Measurements from ENCODE around the gene HBB.
"Not testable (repeated sequence)": the region's sequence is repeated elsewhere in the genome, so short reads cannot be mapped to it uniquely, and the experiment has no call there.

Gene HBB

DNA sequence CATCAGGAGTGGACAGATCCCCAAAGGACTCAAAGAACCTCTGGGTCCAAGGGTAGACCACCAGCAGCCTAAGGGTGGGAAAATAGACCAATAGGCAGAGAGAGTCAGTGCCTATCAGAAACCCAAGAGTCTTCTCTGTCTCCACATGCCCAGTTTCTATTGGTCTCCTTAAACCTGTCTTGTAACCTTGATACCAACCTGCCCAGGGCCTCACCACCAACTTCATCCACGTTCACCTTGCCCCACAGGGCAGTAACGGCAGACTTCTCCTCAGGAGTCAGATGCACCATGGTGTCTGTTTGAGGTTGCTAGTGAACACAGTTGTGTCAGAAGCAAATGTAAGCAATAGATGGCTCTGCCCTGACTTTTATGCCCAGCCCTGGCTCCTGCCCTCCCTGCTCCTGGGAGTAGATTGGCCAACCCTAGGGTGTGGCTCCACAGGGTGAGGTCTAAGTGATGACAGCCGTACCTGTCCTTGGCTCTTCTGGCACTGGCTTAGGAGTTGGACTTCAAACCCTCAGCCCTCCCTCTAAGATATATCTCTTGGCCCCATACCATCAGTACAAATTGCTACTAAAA, at the start of gene HBB:
TSS of gene HBB (minus strand) at position 340 of the 579 bp plus-strand sequence. CDS start at position 290, 50 bp downstream.
- no peak for DNase-seq

DNA sequence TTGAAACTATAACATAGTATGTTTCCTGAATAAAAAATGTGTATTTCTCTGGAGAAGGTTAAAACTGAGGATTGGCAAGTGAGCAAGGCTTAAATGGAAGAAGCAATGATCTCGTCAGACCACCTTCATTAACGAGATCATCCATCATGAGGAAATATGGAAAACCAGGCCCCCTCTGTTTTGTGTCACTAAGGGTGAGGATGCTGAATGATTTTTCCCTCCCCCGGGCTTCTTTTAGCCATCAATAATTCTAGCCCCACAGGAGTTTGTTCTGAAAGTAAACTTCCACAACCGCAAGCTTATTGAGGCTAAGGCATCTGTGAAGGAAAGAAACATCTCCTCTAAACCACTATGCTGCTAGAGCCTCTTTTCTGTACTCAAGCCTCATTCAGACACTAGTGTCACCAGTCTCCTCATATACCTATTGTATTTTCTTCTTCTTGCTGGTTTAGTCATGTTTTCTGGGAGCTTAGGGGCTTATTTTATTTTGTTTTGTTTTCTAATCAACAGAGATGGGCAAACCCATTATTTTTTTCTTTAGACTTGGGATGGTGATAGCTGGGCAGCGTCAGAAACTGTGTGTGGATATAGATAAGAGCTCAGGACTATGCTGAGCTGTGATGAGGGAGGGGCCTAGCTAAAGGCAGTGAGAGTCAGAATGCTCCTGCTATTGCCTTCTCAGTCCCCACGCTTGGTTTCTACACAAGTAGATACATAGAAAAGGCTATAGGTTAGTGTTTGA, 48.7 kb upstream of the HBB start:
- no peak for DNase-seq

DNA sequence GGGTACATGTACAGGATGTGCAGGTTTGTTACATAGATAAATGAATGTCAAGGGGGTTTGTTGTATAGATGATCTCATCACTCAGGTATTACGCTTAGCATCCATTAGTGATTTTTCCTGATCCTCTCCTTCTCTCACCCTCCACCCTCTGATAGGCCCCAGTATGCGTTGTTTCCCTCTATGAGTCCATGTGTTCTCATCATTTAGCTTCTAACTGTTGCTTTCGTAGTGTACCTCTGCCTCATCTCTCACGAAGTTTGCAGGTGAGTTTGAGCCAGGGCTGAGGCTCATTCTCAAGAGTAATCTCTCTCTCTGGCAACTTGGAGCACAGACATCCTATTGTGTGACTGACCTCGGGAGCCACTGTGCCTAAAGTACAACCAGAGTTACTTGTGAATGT, 47.5 kb upstream of the HBB start:
- DNase-seq, result no peak

DNA sequence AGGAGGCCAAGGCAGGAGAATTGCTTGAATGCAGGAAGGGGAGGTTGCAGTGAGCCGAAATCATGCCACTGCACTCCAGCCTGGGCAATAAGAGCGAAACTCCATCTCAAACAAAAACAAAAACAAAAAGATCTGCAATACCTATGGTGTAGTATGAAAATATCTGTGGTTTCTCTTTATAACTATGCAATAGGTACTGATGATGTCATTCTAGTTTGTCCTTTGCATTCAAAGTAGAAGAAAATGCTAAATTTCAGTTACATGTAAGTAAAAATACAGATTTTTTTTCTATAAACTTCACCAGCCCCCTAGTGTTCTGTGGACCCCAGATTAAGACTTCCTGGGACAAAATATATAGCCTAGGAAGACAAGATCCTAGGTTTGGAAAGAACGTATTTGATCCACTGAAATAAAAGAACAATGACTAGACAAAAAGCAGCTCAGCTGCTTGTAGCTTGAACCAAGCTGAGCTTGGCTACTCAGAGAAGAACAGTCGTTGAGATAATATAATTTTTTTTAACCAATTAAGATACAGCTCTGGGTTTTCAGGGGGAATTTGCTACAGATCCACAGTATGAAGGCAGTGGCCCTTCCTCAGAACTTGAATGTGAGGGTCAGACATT, 45.6 kb upstream of the HBB start:
- no peak for DNase-seq

DNA sequence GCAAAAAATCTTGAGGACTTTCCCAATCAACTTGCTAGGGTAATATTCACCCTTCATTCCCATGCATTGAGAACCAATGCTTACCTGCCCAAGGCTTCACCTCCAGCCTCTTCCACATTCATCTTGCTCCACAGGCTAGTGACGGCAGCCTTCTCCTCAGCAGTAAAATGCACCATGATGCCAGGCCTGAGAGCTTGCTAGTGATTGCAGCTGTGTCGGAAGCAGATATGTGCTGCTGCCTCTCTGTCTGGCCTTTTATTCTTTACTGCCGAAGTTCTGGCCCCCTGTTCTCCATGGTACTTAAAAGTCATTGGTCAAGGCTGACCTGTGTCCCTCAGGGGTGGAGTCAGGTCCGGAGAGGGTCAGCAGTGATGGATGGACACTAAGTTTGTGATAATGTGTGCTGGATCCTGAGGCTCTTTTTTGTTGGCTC, 42.9 kb upstream of the HBB start, which contains the start of gene HBE1:
TSS of gene HBE1 (minus strand) at position 231 of the 433 bp plus-strand sequence. CDS start at position 176, 55 bp downstream.
- DNase-seq, result no peak

DNA sequence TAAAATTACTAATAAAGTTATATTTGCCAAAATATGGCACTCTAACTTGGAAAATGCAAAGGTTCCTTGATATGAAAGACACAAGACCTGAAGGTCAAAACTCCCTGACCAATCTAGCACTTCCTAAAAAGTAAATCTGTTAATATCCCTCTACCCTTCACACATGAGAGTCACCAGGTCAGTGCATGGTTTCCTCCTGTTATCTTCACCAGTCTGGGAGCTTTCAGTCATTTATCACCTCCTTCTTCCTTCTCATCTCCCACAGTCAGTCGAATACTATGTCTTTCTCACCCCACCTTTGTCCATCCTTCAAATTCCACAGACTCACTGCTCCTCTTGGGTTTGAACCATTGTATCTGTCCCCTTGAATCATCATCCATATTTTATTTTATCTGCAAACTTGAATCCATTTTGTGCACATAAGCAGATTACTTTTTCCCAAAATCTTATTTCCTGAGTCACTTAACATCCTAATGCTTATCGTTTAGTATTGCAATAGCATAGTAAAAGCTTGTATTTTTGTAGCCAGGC, 40.2 kb upstream of the HBB start:
- no peak for DNase-seq

DNA sequence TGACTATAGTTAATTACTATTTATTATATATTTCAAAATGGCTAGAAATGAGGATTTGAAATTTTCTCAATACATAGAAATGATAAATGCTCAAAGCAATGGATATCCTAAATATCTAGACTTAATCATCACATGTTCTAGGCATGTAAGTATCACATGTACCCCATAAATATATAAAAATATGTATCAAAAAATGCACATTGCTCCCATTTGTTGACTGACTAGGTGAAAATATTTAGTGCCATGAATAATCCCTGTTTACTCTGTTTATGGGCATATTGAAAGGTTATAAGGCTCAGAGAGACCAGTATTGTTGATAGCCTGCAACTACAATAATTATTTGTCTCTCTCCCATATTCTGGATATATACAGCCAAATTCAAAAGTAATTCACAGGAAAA, 39.7 kb upstream of the HBB start:
- no peak for DNase-seq

DNA sequence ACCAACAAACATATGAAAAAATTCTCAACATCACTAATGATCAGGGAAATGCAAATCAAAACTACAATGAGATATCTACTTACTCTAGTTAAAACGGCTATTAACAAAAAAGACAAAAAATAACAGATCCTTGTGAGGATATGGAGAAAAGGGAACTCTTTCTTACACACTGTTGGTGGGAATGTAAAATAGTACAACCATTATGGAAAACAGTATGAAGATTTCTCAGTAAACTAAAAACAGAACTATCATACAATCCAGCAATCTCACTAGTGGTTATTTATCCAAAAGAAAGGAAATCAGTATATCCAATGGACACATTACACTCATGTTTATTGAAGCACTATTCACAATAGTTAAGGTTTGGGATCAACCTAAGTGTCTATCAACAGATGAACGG, 39.0 kb upstream of the HBB start:
- no peak for DNase-seq

DNA sequence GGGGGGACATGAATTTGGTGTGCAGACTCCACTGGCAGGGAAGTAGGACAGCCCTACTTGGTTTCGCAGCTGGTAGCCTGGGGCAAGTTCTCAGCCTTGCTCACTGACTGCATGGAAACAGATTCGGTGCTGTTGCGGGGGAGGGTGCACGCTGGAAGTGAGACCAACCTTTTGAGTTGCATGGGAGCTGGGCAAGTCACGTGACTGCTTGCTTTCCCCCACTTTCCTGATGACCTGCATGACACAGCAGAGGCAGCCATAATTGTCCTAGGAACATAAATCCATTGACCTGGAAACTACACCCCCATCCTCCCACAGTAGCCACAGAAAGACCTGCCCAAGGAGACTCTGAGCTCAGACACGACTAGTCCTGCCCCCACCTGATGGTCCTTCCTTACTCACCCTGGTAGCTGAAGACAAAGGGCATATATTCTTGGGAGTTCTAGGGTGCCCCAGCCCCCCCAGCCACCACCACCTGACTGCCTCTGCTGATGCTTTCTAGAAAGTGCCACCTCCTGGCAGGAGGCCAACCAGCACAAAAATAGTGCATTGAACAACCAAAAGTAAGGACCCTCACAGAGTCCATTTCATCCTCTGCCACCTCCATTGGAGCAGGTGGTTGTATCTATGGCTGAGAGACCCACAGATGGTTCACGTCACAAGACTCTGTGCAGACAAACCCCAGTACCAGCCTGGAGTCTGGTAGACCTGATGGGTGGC, 31.8 kb upstream of the HBB start:
- no peak for DNase-seq

DNA sequence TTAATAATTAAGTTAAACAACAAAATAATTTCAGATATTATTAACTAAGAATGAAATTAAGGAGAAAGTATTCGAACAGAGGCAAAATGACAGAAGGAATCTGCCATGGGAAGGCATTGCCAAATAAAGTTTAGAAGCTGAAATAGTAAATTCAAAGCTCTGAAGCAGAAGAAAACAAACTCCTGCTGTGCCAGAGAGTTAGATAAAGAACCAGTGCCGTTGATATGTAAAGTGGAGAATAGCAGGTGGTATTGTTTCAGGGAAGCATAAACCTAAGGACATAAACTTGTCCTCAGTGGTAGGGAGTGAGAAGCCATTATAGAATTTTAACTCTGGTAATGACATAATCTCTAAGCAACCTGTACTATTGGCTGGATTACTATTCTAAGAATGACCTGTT, 30.4 kb upstream of the HBB start:
- DNase-seq, result no peak

DNA sequence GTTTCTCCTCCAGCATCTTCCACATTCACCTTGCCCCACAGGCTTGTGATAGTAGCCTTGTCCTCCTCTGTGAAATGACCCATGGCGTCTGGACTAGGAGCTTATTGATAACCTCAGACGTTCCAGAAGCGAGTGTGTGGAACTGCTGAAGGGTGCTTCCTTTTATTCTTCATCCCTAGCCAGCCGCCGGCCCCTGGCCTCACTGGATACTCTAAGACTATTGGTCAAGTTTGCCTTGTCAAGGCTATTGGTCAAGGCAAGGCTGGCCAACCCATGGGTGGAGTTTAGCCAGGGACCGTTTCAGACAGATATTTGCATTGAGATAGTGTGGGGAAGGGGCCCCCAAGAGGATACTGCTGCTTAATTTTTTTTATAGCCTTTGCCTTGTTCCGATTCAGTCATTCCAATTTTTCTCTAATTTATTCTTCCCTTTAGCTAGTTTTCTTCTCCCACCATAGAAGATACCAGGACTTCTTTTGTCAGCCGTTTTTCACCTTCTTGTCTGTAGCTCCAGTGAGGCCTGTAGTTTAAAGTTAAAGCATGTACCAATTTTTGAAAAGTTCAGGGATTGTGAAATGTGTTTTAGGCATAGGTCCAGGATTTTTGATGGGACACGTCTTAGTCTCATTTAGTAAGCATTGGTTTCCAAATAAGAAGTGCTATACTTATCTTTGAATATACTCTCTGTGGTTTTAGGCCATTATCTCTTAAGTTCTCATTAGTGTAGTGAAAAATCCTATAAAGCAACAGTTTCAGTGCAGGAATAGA, 28.0 kb upstream of the HBB start, which contains the start of gene HBG2:
TSS of gene HBG2 (minus strand) at position 136 of the 768 bp plus-strand sequence. CDS start at position 83, 53 bp downstream.
- DNase-seq, result not testable (repeated sequence)

DNA sequence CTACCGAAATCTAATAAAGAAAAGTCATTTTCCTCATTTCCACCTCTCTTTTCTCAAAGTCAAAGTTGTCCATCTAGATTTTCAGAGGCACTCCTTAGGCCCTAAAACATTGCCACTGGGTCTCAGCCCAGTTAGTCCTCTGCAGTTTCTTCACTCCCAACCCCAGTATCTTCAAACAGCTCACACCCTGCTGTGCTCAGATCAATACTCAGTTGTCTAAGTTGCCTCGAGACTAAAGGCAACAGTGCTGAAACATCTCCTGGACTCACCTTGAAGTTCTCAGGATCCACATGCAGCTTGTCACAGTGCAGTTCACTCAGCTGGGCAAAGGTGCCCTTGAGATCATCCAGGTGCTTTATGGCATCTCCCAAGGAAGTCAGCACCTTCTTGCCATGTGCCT, 27.2 kb upstream of the HBB start:
- DNase-seq, result not testable (repeated sequence)

DNA sequence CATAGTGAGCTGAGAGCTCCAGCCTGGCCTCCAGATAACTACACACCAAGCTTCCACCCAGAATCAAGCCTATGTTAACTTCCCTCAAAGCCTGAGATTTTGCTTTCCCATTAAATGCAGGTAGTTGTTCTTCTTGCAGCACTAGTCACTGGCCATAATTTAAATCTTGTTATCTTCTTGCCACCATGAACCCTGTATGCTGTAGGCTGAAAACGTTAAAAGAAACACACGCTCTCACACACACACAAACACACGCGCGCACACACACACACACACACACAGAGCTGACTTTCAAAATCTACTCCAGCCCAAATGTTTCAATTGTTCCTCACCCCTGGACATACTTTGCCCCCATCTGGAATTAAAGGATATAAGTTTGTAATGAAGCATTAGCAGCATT, 26.6 kb upstream of the HBB start:
- not testable (repeated sequence) for DNase-seq

DNA sequence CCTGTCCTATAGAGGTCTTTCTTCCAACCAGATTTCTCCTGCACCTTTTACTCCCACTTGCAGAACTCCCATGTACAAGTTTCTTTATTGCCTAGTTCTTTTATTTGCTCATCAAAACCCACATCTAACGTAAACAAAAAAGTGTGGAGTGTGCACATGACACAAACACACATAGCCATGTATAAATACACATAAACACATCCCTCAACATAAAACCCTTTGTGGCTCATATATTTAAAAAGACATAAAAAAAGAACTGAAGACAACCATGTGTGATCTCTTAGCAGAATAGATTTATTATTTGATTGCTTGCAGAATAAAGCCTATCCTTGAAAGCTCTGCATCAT, 26.0 kb upstream of the HBB start:
- DNase-seq, result no peak

DNA sequence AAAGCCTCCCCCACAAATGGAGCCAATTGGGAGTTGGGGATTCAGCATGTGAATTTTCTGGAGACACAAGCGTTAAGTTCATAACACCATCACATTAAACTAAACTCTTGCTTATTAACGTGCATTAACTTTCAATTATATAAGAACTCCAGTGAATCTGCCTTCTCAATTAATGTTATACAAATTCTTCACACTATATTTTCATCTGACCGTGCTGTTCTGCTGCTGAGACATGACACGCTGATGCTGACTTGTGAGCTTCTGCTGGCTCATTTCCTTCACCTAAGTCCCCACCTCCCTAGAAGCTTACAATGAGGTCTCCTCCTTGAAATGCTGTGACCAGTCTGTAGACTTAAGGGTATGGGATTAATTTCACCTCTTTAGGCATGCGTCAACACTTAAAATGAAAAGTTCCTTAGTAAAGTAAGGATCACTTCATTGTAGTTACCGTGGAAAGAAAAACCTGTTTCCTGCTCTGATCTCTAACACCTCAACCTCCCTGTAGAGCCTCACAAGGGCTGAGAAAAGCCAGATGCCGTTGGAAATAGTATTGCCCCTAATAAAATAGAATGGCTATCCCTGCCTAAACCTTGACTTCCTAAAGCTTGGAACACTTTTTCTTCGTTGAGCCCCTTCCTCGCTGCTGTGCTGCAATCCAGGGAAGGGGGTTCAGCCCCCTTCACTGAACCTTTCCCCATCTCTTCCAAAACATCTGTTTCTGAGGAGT, 25.5 kb upstream of the HBB start:
- no peak for DNase-seq

DNA sequence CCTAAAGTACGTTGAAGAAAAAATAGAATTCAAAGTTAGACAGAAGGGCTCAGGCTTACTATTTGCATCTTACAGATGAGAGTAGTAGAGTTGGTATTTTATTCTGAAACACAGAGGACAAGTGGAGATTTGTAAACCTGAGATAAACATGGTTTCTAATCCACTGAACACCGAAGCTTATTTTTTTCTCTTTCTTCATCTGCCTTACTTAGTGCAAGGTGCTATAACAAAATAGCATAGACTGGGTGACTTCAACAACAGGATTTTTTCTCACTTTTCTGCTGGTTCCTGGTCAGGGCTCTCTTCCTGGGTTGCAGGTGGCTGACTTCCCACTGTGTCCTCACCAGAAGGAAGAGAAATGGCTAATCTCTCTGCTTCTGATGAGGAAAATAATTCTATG, 24.9 kb upstream of the HBB start:
- DNase-seq, result no peak

DNA sequence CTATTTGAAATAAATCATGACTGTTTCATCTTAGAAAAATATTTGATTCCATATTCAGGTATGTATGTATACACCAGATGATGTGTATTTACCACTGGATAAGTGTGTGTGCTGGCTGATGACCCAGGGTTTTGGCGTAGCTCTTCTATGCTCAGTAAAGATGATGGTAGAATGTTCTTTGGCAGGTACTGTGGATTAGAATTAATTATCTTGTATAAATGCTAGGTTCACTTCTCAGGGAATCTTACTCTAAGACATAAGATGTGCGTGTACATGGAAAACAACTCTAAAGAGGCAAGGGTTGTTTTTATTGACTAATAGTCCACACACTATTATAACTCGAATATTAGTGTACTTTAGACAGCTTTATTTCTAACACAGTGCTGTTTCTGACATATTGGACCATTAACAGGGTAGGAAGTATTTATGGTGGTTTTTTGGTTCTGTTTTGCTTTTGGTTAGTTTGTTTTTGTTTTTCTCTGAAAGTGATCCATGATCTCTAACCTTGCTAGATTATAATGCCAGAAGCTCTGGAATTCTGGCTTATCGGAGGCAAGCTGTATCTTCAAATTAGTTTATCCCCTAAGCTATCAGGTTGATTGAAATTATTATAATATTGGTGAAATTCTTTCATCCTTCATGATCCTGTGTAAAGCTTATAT, 23.8 kb upstream of the HBB start:
- DNase-seq, result no peak

DNA sequence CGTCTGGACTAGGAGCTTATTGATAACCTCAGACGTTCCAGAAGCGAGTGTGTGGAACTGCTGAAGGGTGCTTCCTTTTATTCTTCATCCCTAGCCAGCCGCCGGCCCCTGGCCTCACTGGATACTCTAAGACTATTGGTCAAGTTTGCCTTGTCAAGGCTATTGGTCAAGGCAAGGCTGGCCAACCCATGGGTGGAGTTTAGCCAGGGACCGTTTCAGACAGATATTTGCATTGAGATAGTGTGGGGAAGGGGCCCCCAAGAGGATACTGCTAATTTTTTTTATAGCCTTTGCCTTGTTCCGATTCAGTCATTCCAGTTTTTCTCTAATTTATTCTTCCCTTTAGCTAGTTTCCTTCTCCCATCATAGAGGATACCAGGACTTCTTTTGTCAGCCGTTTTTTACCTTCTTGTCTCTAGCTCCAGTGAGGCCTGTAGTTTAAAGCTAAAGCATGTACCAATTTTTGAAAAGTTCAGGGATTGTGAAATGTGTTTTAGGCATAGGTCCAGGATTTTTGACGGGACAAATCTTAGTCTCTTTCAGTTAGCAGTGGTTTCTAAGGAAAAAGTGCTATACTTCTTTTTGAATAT, 23.0 kb upstream of the HBB start, which contains the start of gene HBG1:
TSS of gene HBG1 (minus strand) at position 51 of the 590 bp plus-strand sequence. CDS start 53 bp downstream, outside the sequence.
- not testable (repeated sequence) for DNase-seq

DNA sequence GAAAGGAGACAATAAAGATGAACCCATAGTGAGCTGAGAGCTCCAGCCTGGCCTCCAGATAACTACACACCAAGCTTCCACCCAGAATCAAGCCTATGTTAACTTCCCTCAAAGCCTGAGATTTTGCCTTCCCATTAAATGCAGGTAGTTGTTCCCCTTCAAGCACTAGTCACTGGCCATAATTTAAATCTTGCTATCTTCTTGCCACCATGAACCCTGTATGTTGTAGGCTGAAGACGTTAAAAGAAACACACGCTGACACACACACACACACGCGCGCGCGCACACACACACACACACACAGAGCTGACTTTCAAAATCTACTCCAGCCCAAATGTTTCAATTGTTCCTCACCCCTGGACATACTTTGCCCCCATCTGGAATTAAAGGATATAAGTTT, 21.6 kb upstream of the HBB start:
- not testable (repeated sequence) for DNase-seq

DNA sequence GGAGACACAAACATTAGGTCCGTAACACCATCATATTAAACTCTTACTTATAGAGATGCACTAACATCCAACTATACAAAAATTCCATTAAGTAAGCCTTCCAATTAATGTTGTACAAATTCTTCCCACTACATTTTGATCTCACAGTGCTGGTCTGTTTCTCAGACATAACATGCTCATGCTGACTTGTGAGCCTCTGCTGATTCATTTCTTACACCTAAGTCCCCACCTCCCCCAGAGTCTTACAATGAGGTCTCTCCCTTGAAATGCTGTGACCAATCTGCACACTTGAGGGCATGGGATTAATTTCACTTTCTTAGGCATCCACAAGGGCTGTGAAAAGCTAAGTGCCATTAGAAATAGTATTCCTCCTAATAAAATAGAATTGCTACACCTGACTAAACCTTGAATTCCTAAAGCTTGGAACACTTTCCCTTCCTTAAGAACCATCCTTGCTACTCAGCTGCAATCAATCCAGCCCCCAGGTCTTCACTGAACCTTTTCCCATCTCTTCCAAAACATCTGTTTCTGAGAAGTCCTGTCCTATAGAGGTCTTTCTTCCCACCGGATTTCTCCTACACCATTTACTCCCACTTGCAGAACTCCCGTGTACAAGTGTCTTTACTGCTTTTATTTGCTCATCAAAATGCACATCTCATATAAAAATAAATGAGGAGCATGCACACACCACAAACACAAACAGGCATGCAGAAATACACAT, 20.8 kb upstream of the HBB start:
- DNase-seq, result no peak
